ENCODE data around the gene MS4A12. TPM values are rescaled to one million over a fixed set of nuclear protein-coding genes. Genes with fewer than 3 reads are reported as not detected.
"Not testable (repeated sequence)": the region's sequence is repeated elsewhere in the genome, so short reads cannot be mapped to it uniquely, and the experiment has no call there.

The MS4A12 gene
- total RNA-seq, 2 experiments from 2014 or later = not detected

DNA sequence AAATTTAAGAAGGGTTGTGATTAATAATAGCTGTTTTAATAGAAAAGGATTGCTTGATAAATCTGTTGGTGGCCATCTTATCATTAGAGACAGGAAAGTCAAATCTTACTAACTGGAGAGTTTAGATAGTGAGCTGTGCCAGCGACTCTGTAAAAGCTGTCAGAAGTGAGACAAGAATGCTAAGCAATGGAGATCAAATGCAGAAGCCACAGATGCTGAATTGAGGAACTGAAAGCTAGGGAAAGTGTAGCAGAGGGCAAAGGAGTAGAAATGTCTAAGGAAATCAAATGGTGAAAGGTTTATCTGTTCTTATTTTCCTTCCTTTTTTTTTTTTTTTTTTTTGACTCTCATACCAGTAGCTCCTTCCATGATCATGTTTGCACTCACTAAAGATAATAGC lies 36.4 kb downstream of the MS4A12 start:
- Mint-ChIP-seq H3K27me3 (peaks cover 9% of the 10 kb centered on the region), H3K4me1 (no peaks in the 10 kb centered on the region), H3K4me3 (no peak overlapping the region), H3K36me3 (ENCODE audit: low read depth) (no peaks in the 10 kb centered on the region), H3K9me3 (no peaks in the 10 kb centered on the region), H3K27ac (no peak overlapping the region)
- ChIA-PET POLR2A (no interaction called here), CTCF (no interaction called here)
- DNase-seq = no peak

DNA sequence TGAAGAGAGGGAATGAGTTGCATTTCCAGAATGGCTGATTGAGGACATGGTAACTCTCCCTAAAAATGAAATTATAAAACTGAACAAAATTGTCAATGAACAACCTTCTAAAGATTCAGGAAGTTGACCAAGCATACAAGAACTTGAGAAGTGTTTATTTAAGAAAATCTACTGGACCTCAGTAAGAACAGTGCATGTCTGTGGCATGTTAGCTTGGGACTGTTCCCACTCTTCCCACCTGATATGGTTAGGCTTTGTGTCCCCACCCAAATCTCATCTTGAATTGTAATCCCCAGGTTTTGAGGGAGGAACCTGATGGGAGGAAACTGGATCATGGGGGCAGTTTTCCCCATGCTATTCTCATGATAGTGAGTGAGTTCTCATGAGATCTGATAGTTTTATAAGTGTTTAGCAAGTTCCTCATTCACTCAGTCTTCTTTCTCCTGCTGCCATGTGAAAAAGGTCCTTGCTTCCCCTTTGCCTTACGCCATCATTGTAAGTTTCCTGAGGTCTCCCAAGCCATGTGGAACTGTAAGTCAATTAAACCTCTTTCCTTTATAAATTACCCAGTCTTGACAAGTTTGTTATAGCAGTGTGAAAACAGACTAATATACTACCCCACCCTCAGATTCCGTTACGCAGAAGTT lies 38.0 kb downstream of the MS4A12 start:
- CTCF ChIA-PET = no interaction called here
- no peak overlapping the region for H3K4me3 Mint-ChIP-seq
- POLR2A ChIA-PET = no interaction called here
- no peak for DNase-seq
- no peak overlapping the region for H3K27ac Mint-ChIP-seq
- H3K36me3 Mint-ChIP-seq (ENCODE audit: low read depth) = no peaks in the 10 kb centered on the region
- no peaks in the 10 kb centered on the region for H3K4me1 Mint-ChIP-seq
- peaks cover 9% of the 10 kb centered on the region for H3K27me3 Mint-ChIP-seq
- no peaks in the 10 kb centered on the region for H3K9me3 Mint-ChIP-seq

DNA sequence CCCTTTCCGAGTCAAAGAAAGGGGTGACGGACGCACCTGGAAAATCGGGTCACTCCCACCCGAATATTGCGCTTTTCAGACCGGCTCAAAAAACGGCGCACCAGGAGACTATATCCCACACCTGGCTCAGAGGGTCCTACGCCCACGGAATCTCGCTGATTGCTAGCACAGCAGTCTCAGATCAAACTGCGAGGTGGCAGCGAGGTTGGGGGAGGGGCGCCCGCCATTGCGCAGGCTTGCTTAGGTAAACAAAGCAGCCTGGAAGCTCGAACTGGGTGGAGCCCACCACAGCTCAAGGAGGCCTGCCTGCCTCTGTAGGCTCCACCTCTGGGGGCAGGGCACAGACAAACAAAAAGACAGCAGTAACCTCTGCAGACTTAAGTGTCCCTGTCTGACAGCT lies 39.8 kb downstream of the MS4A12 start:
- H3K4me1 Mint-ChIP-seq; DNase-seq; H3K36me3 Mint-ChIP-seq (ENCODE audit: low read depth); POLR2A ChIA-PET; H3K4me3 Mint-ChIP-seq; H3K27ac Mint-ChIP-seq; H3K27me3 Mint-ChIP-seq; H3K9me3 Mint-ChIP-seq; CTCF ChIA-PET: not testable (repeated sequence)

DNA sequence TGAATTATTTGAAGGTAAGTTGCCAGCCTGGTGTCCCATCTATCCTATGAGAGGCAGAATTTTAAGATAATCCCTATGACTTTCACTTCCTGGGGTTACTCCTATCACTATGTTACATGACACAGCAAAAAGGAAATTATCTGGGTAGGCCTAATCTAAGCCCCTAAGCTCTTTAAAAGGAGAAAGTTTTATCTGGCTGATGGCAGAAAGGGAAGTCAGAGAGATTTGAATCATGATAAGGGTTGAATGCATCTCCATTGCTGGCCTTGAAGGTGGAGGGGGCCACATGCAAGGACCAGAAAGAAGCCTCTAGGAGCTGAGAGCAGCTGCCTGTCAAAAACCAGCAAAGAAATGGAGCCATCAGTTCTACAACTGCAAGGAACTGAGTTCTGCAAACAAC lies 46.0 kb downstream of the MS4A12 start:
- H3K27me3 Mint-ChIP-seq; DNase-seq; H3K27ac Mint-ChIP-seq; POLR2A ChIA-PET; H3K4me1 Mint-ChIP-seq; H3K4me3 Mint-ChIP-seq; H3K36me3 Mint-ChIP-seq (ENCODE audit: low read depth); H3K9me3 Mint-ChIP-seq: not testable (repeated sequence)
- CTCF ChIA-PET = interaction anchor here (0.6 kb wide), 1 partner anchor 1912 kb away, joined by 3 read pairs; no protein-coding TSS in a partner anchor

DNA sequence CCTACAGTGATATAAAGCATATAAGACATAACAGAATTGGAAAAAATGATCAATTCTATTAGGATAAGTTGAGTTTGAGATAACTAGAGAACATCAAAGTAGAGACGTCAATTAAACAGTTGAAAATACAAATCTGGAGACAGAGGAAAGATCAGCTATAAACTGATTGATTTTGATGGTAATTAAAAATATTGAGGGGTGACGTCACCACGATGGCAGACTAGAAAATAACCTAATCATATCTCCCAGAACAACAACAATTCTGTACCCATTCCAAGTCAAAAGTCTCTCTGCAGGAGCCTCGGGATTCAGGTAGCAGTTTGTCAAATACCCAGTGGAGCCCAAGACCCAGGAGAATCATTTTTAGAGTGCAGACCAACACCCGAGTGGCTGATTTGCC lies 51.5 kb downstream of the MS4A12 start:
- POLR2A ChIA-PET = interaction anchor here (0.6 kb wide), 1 partner anchor 42 kb away, joined by 5 read pairs; no protein-coding TSS in a partner anchor
- H3K9me3 Mint-ChIP-seq = no peaks in the 10 kb centered on the region
- no peak for DNase-seq
- no peaks in the 10 kb centered on the region for H3K4me1 Mint-ChIP-seq
- CTCF ChIA-PET = no interaction called here
- H3K27me3 Mint-ChIP-seq = peaks cover 15% of the 10 kb centered on the region
- no peak overlapping the region for H3K4me3 Mint-ChIP-seq
- no peak overlapping the region for H3K27ac Mint-ChIP-seq
- H3K36me3 Mint-ChIP-seq (ENCODE audit: low read depth) = no peaks in the 10 kb centered on the region

Other genes starting within 250 kb of the MS4A12 start
- gene MS4A4E, start 249.6 kb upstream of the MS4A12 start, total RNA-seq = not detected
- not detected for gene MS4A4A, start 212.1 kb upstream of the MS4A12 start, total RNA-seq
- not detected for gene MS4A6E, start 165.5 kb upstream of the MS4A12 start, total RNA-seq
- gene MS4A7, start 114.2 kb upstream of the MS4A12 start, total RNA-seq = not detected
- gene MS4A14, start 96.3 kb upstream of the MS4A12 start, total RNA-seq = not detected
- not detected for gene MS4A5, start 63.2 kb upstream of the MS4A12 start, total RNA-seq
- gene MS4A1, start 36.9 kb upstream of the MS4A12 start, total RNA-seq = not detected
- gene MS4A13, start 22.6 kb downstream of the MS4A12 start, total RNA-seq = not detected
- not detected for gene MS4A8, start 206.8 kb downstream of the MS4A12 start, total RNA-seq
- gene MS4A18, start 231.9 kb downstream of the MS4A12 start, total RNA-seq = not detected